Neural cell (in vitro differentiated cells): ENCODE measurements around the gene AK2. TPM values are rescaled to one million over a fixed set of nuclear protein-coding genes. Genes with fewer than 3 reads are reported as not detected.
"Not testable (repeated sequence)": the region's sequence is repeated elsewhere in the genome, so short reads cannot be mapped to it uniquely, and the experiment has no call there.

Experiments used
- H2AFZ ChIP-seq: fragments of 200-600, 300-800 bp; sonication (generic), shearing (Covaris generic); 2 replicates; pipeline ENCODE4 v1.6.0; 2014; ENCODE audit warnings: low read depth, mild to moderate bottlenecking, antibody characterized with exemption, low read length, moderate library complexity
- H3F3A ChIP-seq: fragments of 200-600 bp; shearing (Covaris generic); 2 replicates; pipeline ENCODE4 v1.6.1; 2016; ENCODE audit warnings: mild to moderate bottlenecking, moderate library complexity, mixed read lengths, antibody characterized with exemption, low read length; ENCODE audit not compliant: insufficient read depth, poor library complexity, severe bottlenecking
- H3K27ac ChIP-seq: fragments of 200-600, 300-800 bp; sonication (generic), shearing (Covaris generic); 2 replicates; pipeline ENCODE4 v1.5.1; 2014; ENCODE audit warnings: mild to moderate bottlenecking, low read length, moderate library complexity
- H3K27me3 ChIP-seq: fragments of 300-800, 200-600 bp; sonication (generic), shearing (Covaris generic); 2 replicates; pipeline ENCODE4 v1.6.0; 2014; ENCODE audit warnings: mild to moderate bottlenecking, low read depth, low read length, moderate library complexity; ENCODE audit not compliant: insufficient read depth
- H3K36me3 ChIP-seq: fragments of 300-800, 200-600 bp; sonication (generic), shearing (Covaris generic); 2 replicates; pipeline ENCODE4 v1.5.1; 2014; ENCODE audit warnings: mild to moderate bottlenecking, antibody characterized with exemption, low read length, moderate library complexity; ENCODE audit not compliant: insufficient read depth
- H3K4me2 ChIP-seq: fragments of 300-800, 200-600 bp; sonication (generic), shearing (Covaris generic); 2 replicates; pipeline ENCODE4 v1.6.0; 2014; ENCODE audit warnings: mild to moderate bottlenecking, low read length
- H3K4me3 ChIP-seq: fragments of 300-800, 200-600 bp; sonication (generic), shearing (Covaris generic); 2 replicates; pipeline ENCODE4 v1.5.1; 2014; ENCODE audit warnings: mild to moderate bottlenecking, low read length, moderate library complexity
- H3K79me2 ChIP-seq: fragments of 200-600 bp; shearing (Covaris generic); replicated peaks from 2 replicates; pipeline ENCODE4 v1.6.0; 2014; ENCODE audit warnings: mild to moderate bottlenecking, low read length, moderate library complexity; ENCODE audit not compliant: insufficient read depth
- H3K9ac ChIP-seq: fragments of 300-800, 200-600 bp; sonication (generic), shearing (Covaris generic); 2 replicates; pipeline ENCODE4 v1.6.1; 2016; ENCODE audit warnings: mild to moderate bottlenecking, low read length, mixed read lengths
- H3K9me2 ChIP-seq: fragments of 200-600 bp; shearing (Covaris generic); 2 replicates; pipeline ENCODE4 v1.6.1; 2016; ENCODE audit warnings: mild to moderate bottlenecking, low read length, mixed read lengths; ENCODE audit not compliant: insufficient read depth
- H3K9me3 ChIP-seq: fragments of 200-600, 300-800 bp; sonication (generic), shearing (Covaris generic); 2 replicates; pipeline ENCODE4 v1.6.1; 2016; ENCODE audit warnings: mild to moderate bottlenecking, mixed run types, low read length, moderate library complexity, mixed read lengths
- H4K20me1 ChIP-seq: fragments of 200-600 bp; shearing (Covaris generic); 2 replicates; pipeline ENCODE4 v1.6.1; 2016; ENCODE audit warnings: mild to moderate bottlenecking, mixed run types; ENCODE audit not compliant: insufficient read depth
- EP300 ChIP-seq: fragments of 450-650 bp; conservative IDR thresholded peaks from 2 replicates; pipeline ENCODE4 v1.6.1; 2014; ENCODE audit warnings: antibody characterized with exemption, mild to moderate bottlenecking, moderate library complexity; ENCODE audit not compliant: poor library complexity, severe bottlenecking
- EZH2 ChIP-seq: fragments of 200-600, 300-800 bp; shearing (Covaris generic), sonication (generic); IDR thresholded peaks from 2 replicates; pipeline ENCODE4 v1.6.1; 2014; ENCODE audit warnings: antibody characterized with exemption, low read length, borderline replicate concordance, mild to moderate bottlenecking; ENCODE audit not compliant: insufficient read depth, poor library complexity, severe bottlenecking
- MXI1 ChIP-seq: fragments of 450-650 bp; conservative IDR thresholded peaks from 2 replicates; pipeline ENCODE4 v1.6.1; 2014; ENCODE audit warnings: antibody characterized with exemption, mild to moderate bottlenecking; ENCODE audit not compliant: poor library complexity, severe bottlenecking
- POLR2AphosphoS5 ChIP-seq: IDR thresholded peaks from 2 replicates; pipeline ENCODE4 v1.6.1; 2012
- RAD21 ChIP-seq: fragments of 450-650 bp; conservative IDR thresholded peaks from 2 replicates; pipeline ENCODE4 v1.6.1; 2014; ENCODE audit warnings: antibody characterized with exemption, mild to moderate bottlenecking, moderate library complexity
- SMC3 ChIP-seq: fragments of 450-650 bp; conservative IDR thresholded peaks from 2 replicates; pipeline ENCODE4 v1.6.1; 2014; ENCODE audit warnings: antibody characterized with exemption, mild to moderate bottlenecking, moderate library complexity; ENCODE audit not compliant: poor library complexity
- TAF1 ChIP-seq: IDR thresholded peaks from 2 replicates; pipeline ENCODE4 v1.6.1; 2012; ENCODE audit warnings: low read depth
- polyA plus RNA-seq: library from polyadenylated mRNA; depleted of rRNA; stranded (reverse); fragments of >200 nt; gene quantifications from 2 replicates; pipeline ENCODE4 v1.2.3, GENCODE V29; 2014
- TF ChIP-seq, protein P1 (sequence below): fragments of 450-650 bp; IDR thresholded peaks from 2 replicates; pipeline ENCODE4 v1.5.1; 2014; ENCODE audit warnings: antibody characterized with exemption, mild to moderate bottlenecking, moderate library complexity; ENCODE audit not compliant: poor library complexity, severe bottlenecking
- TF ChIP-seq, protein P2 (sequence below): IDR thresholded peaks from 2 replicates; pipeline ENCODE4 v1.6.1; 2012; ENCODE audit warnings: borderline replicate concordance

AK2 gene
- polyA plus RNA-seq, 1 donor from 2014 or later: 107 TPM

DNA sequence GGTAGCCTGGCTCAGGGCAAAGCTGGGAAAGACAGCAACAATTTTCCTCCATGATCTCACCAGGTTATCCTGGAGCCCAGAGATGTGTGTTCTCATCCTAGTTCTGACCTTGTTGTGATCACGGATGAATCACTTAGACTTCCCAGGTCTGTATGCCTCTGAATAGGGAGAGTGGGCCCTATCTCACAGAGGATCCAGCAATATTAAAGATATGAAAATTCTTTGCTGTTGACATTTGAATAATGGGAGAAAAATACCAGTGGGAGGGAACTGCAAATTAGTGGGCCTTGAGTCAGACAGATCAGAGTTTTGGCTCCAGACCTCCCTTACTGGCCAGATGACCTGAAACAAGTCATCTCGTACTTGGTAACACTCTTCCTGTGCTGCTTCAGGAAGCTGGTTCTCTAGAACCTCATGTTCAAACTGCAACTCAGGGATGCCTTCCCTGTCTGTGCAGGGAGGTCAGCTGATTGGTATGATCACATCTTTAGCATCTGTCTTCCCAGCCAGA is 39.2 kb downstream of the AK2 start:
- Histone ChIP-seq H2AFZ (no peak overlapping the region), H3K36me3 (no peaks in the 10 kb centered on the region), H3K9me2 (no peaks in the 10 kb centered on the region), H3K4me2 (no peak overlapping the region), H3K27me3 (no peaks in the 10 kb centered on the region), H3F3A (no peaks in the 10 kb centered on the region), H3K79me2 (no peaks in the 10 kb centered on the region), H3K9ac (no peak overlapping the region), H4K20me1 (no peaks in the 10 kb centered on the region), H3K4me3 (no peak overlapping the region), H3K27ac (no peak overlapping the region), H3K9me3 (no peaks in the 10 kb centered on the region)
- no peak for TF ChIP-seq POLR2AphosphoS5
- no peak for TF ChIP-seq EP300
- no peak for TF ChIP-seq MXI1
- TF ChIP-seq TAF1: no peak
- TF ChIP-seq, protein P1, sequence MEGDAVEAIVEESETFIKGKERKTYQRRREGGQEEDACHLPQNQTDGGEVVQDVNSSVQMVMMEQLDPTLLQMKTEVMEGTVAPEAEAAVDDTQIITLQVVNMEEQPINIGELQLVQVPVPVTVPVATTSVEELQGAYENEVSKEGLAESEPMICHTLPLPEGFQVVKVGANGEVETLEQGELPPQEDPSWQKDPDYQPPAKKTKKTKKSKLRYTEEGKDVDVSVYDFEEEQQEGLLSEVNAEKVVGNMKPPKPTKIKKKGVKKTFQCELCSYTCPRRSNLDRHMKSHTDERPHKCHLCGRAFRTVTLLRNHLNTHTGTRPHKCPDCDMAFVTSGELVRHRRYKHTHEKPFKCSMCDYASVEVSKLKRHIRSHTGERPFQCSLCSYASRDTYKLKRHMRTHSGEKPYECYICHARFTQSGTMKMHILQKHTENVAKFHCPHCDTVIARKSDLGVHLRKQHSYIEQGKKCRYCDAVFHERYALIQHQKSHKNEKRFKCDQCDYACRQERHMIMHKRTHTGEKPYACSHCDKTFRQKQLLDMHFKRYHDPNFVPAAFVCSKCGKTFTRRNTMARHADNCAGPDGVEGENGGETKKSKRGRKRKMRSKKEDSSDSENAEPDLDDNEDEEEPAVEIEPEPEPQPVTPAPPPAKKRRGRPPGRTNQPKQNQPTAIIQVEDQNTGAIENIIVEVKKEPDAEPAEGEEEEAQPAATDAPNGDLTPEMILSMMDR: no peak
- TF ChIP-seq RAD21: no peak
- TF ChIP-seq, protein P2, sequence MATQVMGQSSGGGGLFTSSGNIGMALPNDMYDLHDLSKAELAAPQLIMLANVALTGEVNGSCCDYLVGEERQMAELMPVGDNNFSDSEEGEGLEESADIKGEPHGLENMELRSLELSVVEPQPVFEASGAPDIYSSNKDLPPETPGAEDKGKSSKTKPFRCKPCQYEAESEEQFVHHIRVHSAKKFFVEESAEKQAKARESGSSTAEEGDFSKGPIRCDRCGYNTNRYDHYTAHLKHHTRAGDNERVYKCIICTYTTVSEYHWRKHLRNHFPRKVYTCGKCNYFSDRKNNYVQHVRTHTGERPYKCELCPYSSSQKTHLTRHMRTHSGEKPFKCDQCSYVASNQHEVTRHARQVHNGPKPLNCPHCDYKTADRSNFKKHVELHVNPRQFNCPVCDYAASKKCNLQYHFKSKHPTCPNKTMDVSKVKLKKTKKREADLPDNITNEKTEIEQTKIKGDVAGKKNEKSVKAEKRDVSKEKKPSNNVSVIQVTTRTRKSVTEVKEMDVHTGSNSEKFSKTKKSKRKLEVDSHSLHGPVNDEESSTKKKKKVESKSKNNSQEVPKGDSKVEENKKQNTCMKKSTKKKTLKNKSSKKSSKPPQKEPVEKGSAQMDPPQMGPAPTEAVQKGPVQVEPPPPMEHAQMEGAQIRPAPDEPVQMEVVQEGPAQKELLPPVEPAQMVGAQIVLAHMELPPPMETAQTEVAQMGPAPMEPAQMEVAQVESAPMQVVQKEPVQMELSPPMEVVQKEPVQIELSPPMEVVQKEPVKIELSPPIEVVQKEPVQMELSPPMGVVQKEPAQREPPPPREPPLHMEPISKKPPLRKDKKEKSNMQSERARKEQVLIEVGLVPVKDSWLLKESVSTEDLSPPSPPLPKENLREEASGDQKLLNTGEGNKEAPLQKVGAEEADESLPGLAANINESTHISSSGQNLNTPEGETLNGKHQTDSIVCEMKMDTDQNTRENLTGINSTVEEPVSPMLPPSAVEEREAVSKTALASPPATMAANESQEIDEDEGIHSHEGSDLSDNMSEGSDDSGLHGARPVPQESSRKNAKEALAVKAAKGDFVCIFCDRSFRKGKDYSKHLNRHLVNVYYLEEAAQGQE: no peak
- no peak for TF ChIP-seq EZH2
- no peak for TF ChIP-seq SMC3

DNA sequence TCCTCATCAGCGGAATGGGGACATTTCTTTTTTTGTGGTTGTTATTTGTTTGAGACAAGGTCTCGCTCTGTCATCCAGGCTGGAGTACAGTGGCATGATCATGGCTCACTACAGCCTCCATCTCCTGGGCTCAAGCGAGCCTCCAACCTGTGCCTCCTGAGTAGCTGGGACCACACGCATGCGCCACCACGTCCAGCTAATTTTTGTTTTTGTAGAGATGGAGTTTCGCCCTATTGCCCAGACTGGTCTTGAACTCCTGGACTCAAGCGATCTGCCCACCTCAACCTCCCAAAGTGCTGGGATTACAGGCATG is 43.4 kb downstream of the AK2 start:
- not testable (repeated sequence) for H3K9ac ChIP-seq, H3K36me3 ChIP-seq, H3K27ac ChIP-seq, H3K9me3 ChIP-seq, H3K4me2 ChIP-seq, H2AFZ ChIP-seq, H3K9me2 ChIP-seq, H3K79me2 ChIP-seq, H3F3A ChIP-seq, H4K20me1 ChIP-seq, H3K4me3 ChIP-seq, H3K27me3 ChIP-seq
